SK-N-MC (cell line): ENCODE measurements around the gene RAP1GAP.

Source experiments
- EZH2 ChIP-seq: fragments of 200-600 bp; sonication (generic); IDR thresholded peaks from one replicate; pipeline ENCODE4 v1.6.1; 2017; ENCODE audit warnings: antibody characterized with exemption
- FOXP2 ChIP-seq: optimal IDR thresholded peaks from 2 replicates; pipeline ENCODE3; 2011; ENCODE audit warnings: mild to moderate bottlenecking, moderate library complexity; ENCODE audit not compliant: insufficient read depth; ENCODE audit errors: extremely low read length, control extremely low read depth
- POLR2AphosphoS5 ChIP-seq: IDR thresholded peaks from 2 replicates; pipeline ENCODE4 v1.6.1; 2012; ENCODE audit warnings: mild to moderate bottlenecking, low read depth, low read length, borderline replicate concordance

GRCh38 chr1:21593231-21593630, 75.9 kb downstream of the RAP1GAP start:
- TF ChIP-seq EZH2 (no peak), FOXP2 (no peak), POLR2AphosphoS5 (no peak)
